H1 (cell line): ENCODE results near the gene ZNF860. TPM values are rescaled to one million over a fixed set of nuclear protein-coding genes. Genes with fewer than 3 reads are reported as not detected.

Source experiments
- CTCF ChIA-PET: fragments of 300-600 bp; sonication (Branson Sonifier 250); formaldehyde crosslinking; loops from one replicate; lab custom pipeline; 2021; ENCODE audit not compliant: partially characterized antibody; lab: Charles Lee
- POLR2A ChIA-PET: fragments of 300-600 bp; sonication (Branson Sonifier 250); formaldehyde crosslinking; loops from one replicate; lab custom pipeline; 2021; ENCODE audit warnings: inconsistent platforms; ENCODE audit not compliant: partially characterized antibody; lab: Charles Lee
- DNase-seq, 2 experiments: peaks; one replicate each; pipeline versions ENCODE4 v3.0.0 to v3.0.0-alpha.2; 2010 to 2022; ENCODE audit warnings: low spot score in 2 of 2, low read depth in 1 of 2, mixed read lengths in 1 of 2
- FAIRE-seq: peaks from 2 replicates; lab custom pipeline; 2011; peaks lifted over from hg19 to GRCh38; lab: Jason Lieb, UNC
- H2AFZ ChIP-seq: 2 replicates; pipeline ENCODE4 v1.8.1; 2012; ENCODE audit warnings: low read length, inconsistent platforms
- H2AK5ac ChIP-seq: 2 replicates; pipeline ENCODE4 v1.6.1; 2013; ENCODE audit warnings: low read depth, low read length
- H2BK120ac ChIP-seq: replicated peaks from 2 replicates; pipeline ENCODE3; 2013; ENCODE audit warnings: low read depth, low read length, inconsistent platforms
- H2BK12ac ChIP-seq: 2 replicates; pipeline ENCODE4 v1.6.1; 2013; ENCODE audit warnings: low read depth, low read length
- H2BK15ac ChIP-seq: 2 replicates; pipeline ENCODE4 v1.6.1; 2013; ENCODE audit warnings: low read length
- H2BK20ac ChIP-seq: 2 replicates; pipeline ENCODE4 v1.6.1; 2013; ENCODE audit warnings: low read length
- H2BK5ac ChIP-seq: 2 replicates; pipeline ENCODE4 v1.6.1; 2013; ENCODE audit warnings: low read depth, low read length
- H3K14ac ChIP-seq: 2 replicates; pipeline ENCODE4 v1.6.1; 2013; ENCODE audit warnings: inconsistent platforms; ENCODE audit not compliant: insufficient read length
- H3K18ac ChIP-seq: 2 replicates; pipeline ENCODE4 v1.6.1; 2013; ENCODE audit warnings: low read length; ENCODE audit errors: extremely low read depth
- H3K23ac ChIP-seq: 2 replicates; pipeline ENCODE4 v1.6.1; 2013; ENCODE audit warnings: inconsistent platforms; ENCODE audit not compliant: insufficient read length
- H3K23me2 ChIP-seq: 2 replicates; pipeline ENCODE4 v1.6.1; 2013; ENCODE audit warnings: low read depth, low read length
- H3K27ac ChIP-seq: 2 replicates; pipeline ENCODE4 v1.6.1; 2011; ENCODE audit warnings: low read depth, low read length, inconsistent platforms
- H3K27me3 ChIP-seq, 4 experiments: replicated peaks in 1 of 4; 1 replicate in 1 of 4; 2 replicates in 3 of 4; pipeline versions ENCODE4 v1.6.1 to v1.8.1; 2011 to 2013; ENCODE audit warnings: low read length in 3 of 4, mild to moderate bottlenecking in 3 of 4, inconsistent platforms in 2 of 4, mixed read lengths in 2 of 4, moderate library complexity in 1 of 4; ENCODE audit not compliant: control insufficient read depth in 3 of 4, insufficient read depth in 3 of 4; ENCODE audit errors: extremely low read depth in 1 of 4
- H3K36me3 ChIP-seq, 4 experiments: 2 replicates each; pipeline versions ENCODE4 v1.6.1 to v1.8.1; 2011 to 2013; ENCODE audit warnings: mild to moderate bottlenecking in 4 of 4, low read length in 3 of 4, moderate library complexity in 2 of 4, control low read depth in 1 of 4, inconsistent platforms in 1 of 4; ENCODE audit not compliant: insufficient read depth in 4 of 4, control insufficient read depth in 2 of 4
- H3K4ac ChIP-seq: replicated peaks from 2 replicates; pipeline ENCODE3; 2013; ENCODE audit warnings: low read length, low read depth, mixed read lengths, inconsistent platforms; ENCODE audit not compliant: insufficient read length
- H3K4me1 ChIP-seq, 4 experiments: replicated peaks in 1 of 4; 1 replicate in 1 of 4; 2 replicates in 3 of 4; pipeline versions ENCODE4 v1.6.1 to v1.8.1; 2011 to 2013; ENCODE audit warnings: low read length in 3 of 4, inconsistent platforms in 2 of 4, mixed read lengths in 1 of 4; ENCODE audit not compliant: insufficient read depth in 4 of 4, control insufficient read depth in 3 of 4
- H3K4me2 ChIP-seq, 2 experiments: 2 replicates each; pipeline versions ENCODE4 v1.6.1 to v1.8.1; 2011 to 2013; ENCODE audit warnings: low read depth in 2 of 2, low read length in 2 of 2, control low read depth in 1 of 2, inconsistent platforms in 1 of 2, mild to moderate bottlenecking in 1 of 2; ENCODE audit not compliant: insufficient read depth in 1 of 2
- H3K4me3 ChIP-seq, 4 experiments: fragments of 200-600, 300-600 bp in 1 of 4; sonication (generic), shearing (Covaris generic), sonication (Bioruptor Twin) in 1 of 4; 2 replicates each; pipeline versions ENCODE4 v1.5.1 to v1.8.1; 2011 to 2016; ENCODE audit warnings: low read length in 4 of 4, low read depth in 3 of 4, control low read depth in 2 of 4, inconsistent platforms in 2 of 4, mild to moderate bottlenecking in 2 of 4, mixed read lengths in 1 of 4, moderate library complexity in 1 of 4; ENCODE audit not compliant: insufficient read depth in 2 of 4; ENCODE audit errors: extremely low read depth in 1 of 4
- H3K56ac ChIP-seq: replicated peaks from 2 replicates; pipeline ENCODE3; 2013; ENCODE audit warnings: low read depth, mild to moderate bottlenecking, mixed read lengths, low read length, inconsistent platforms; ENCODE audit not compliant: insufficient read length
- H3K79me1 ChIP-seq: 2 replicates; pipeline ENCODE4 v1.6.1; 2013; ENCODE audit warnings: low read depth, low read length, control low read depth
- H3K79me2 ChIP-seq, 2 experiments: 2 replicates each; pipeline versions ENCODE4 v1.6.1 to v1.8.1; 2012 to 2013; ENCODE audit warnings: low read length in 2 of 2, mild to moderate bottlenecking in 2 of 2, inconsistent platforms in 1 of 2; ENCODE audit not compliant: insufficient read depth in 2 of 2, control insufficient read depth in 1 of 2
- H3K9ac ChIP-seq, 4 experiments: replicated peaks in 1 of 4; 1 replicate in 1 of 4; 2 replicates in 3 of 4; pipeline versions ENCODE4 v1.6.1 to v1.8.1; 2011 to 2013; ENCODE audit warnings: low read depth in 3 of 4, low read length in 3 of 4, control low read depth in 2 of 4, mild to moderate bottlenecking in 2 of 4, moderate library complexity in 2 of 4, inconsistent platforms in 1 of 4; ENCODE audit errors: extremely low read depth in 1 of 4
- H3K9me3 ChIP-seq, 2 experiments: 2 replicates each; pipeline versions ENCODE4 v1.6.1 to v1.8.1; 2012 to 2013; ENCODE audit warnings: mild to moderate bottlenecking in 2 of 2, moderate library complexity in 2 of 2, control low read depth in 1 of 2, inconsistent platforms in 1 of 2, low read depth in 1 of 2, low read length in 1 of 2, mixed read lengths in 1 of 2; ENCODE audit not compliant: insufficient read depth in 2 of 2
- H4K20me1 ChIP-seq, 2 experiments: replicated peaks in 1 of 2; 2 replicates each; pipeline versions ENCODE3 to v1.8.1; 2011 to 2013; ENCODE audit warnings: inconsistent platforms in 2 of 2, low read length in 2 of 2, mild to moderate bottlenecking in 1 of 2; ENCODE audit not compliant: insufficient read depth in 2 of 2, control insufficient read depth in 1 of 2
- H4K5ac ChIP-seq: 2 replicates; pipeline ENCODE4 v1.6.1; 2013; ENCODE audit warnings: low read length, low read depth, mixed read lengths, inconsistent platforms; ENCODE audit not compliant: insufficient read length
- H4K8ac ChIP-seq: 2 replicates; pipeline ENCODE4 v1.8.0; 2013; ENCODE audit warnings: mild to moderate bottlenecking, moderate library complexity, low read length, inconsistent platforms; ENCODE audit not compliant: insufficient read depth; ENCODE audit errors: extremely low read depth
- H4K91ac ChIP-seq: replicated peaks from 2 replicates; pipeline ENCODE3; 2013; ENCODE audit warnings: low read length, mixed read lengths, inconsistent platforms; ENCODE audit not compliant: insufficient read length
- BACH1 ChIP-seq: IDR thresholded peaks from 2 replicates; pipeline ENCODE4 v1.6.1; 2012; ENCODE audit warnings: low read length, improper control_type of control experiment
- BCL11A ChIP-seq, 2 experiments: IDR thresholded peaks; one replicate each; pipeline ENCODE4 v1.6.1; 2011; ENCODE audit warnings: low read depth in 2 of 2, low read length in 2 of 2, mild to moderate bottlenecking in 2 of 2
- EGR1 ChIP-seq: IDR thresholded peaks from 2 replicates; pipeline ENCODE4 v1.6.1; 2011; ENCODE audit warnings: low read depth, low read length, borderline replicate concordance
- EZH2 ChIP-seq: fragments of 200-600 bp; sonication (generic); IDR thresholded peaks from 2 replicates; pipeline ENCODE4 v1.7.1; 2012; ENCODE audit warnings: low read depth, mild to moderate bottlenecking, moderate library complexity, low read length, inconsistent platforms; ENCODE audit not compliant: severe bottlenecking
- GABPA ChIP-seq: IDR thresholded peaks from 2 replicates; pipeline ENCODE4 v1.6.1; 2011; ENCODE audit warnings: mild to moderate bottlenecking, low read length, moderate library complexity, borderline replicate concordance; ENCODE audit not compliant: insufficient read depth
- KDM4A ChIP-seq: IDR thresholded peaks from one replicate; pipeline ENCODE4 v1.7.1; 2012; ENCODE audit warnings: low read depth, mild to moderate bottlenecking, moderate library complexity, low read length, inconsistent platforms; ENCODE audit not compliant: severe bottlenecking
- KDM5A ChIP-seq: fragments of 200-600 bp; IDR thresholded peaks from 2 replicates; pipeline ENCODE4 v1.7.1; 2012; ENCODE audit warnings: mild to moderate bottlenecking, low read length, inconsistent platforms, mixed read lengths
- NANOG ChIP-seq: IDR thresholded peaks from 2 replicates; pipeline ENCODE4 v1.6.1; 2011; ENCODE audit warnings: low read length, low read depth, mild to moderate bottlenecking, inconsistent platforms; ENCODE audit not compliant: insufficient read depth, poor library complexity, severe bottlenecking
- NRF1 ChIP-seq: IDR thresholded peaks from 2 replicates; pipeline ENCODE4 v1.6.1; 2011; ENCODE audit warnings: mild to moderate bottlenecking, low read depth, low read length, improper control_type of control experiment
- TCF12 ChIP-seq: IDR thresholded peaks from 2 replicates; pipeline ENCODE4 v1.6.1; 2011; ENCODE audit warnings: low read depth, mild to moderate bottlenecking, low read length
- TEAD4 ChIP-seq: IDR thresholded peaks from 2 replicates; pipeline ENCODE4 v1.6.1; 2012; ENCODE audit warnings: low read depth, low read length, inconsistent platforms, mixed read lengths
- YY1 ChIP-seq: IDR thresholded peaks from 2 replicates; pipeline ENCODE4 v1.6.1; 2011; ENCODE audit warnings: low read depth, mild to moderate bottlenecking, low read length
- WGBS, 2 experiments: shearing (Covaris generic) in 1 of 2; methylation state at CpG; one replicate each; pipeline versions ENCODE4 v1.1.6 to v1.1.7; 2013 to 2015; ENCODE audit warnings: low lambda C conversion rate in 2 of 2, mixed read lengths in 2 of 2, inconsistent platforms in 1 of 2, low coverage in 1 of 2, missing lambda C conversion rate in 1 of 2; ENCODE audit not compliant: insufficient replicate concordance in 2 of 2, insufficient coverage in 1 of 2, insufficient read length in 1 of 2; ENCODE audit errors: extremely low coverage in 1 of 2, missing lambda C conversion rate in 1 of 2; 5-methylcytosine and 5-hydroxymethylcytosine counted together
- polyA plus RNA-seq, 7 experiments: library from polyadenylated mRNA; depleted of rRNA in 3 of 7; stranded (reverse) in 5 of 7; unstranded in 2 of 7; fragments of >200 nt in 5 of 7; fragments of 200-250 nt in 2 of 7; gene quantifications; 1 replicate in 5 of 7; 2 replicates in 1 of 7; 4 replicates in 1 of 7; pipeline versions ENCODE4 v1.2.1 to v1.2.3, GENCODE V29; 2011 to 2013; ENCODE audit warnings: missing spikeins in 2 of 7, mixed read lengths in 2 of 7
- total RNA-seq: library from RNA; stranded (reverse); fragmentation: NEBNext Ultra II Directional; extraction: Animal tissue kit (Norgen Biotek cat#: 25700); gene quantifications from 2 replicates; pipeline ENCODE4 v1.2.1, GENCODE V29; 2021

ZNF860 gene
- total and polyA plus RNA-seq, 2 of the 8 experiments (the other 6 are each of a cell fraction or from before 2014, with no cell fraction given) = 3.2 to 8.6 TPM

GRCh38 chr3:31976302-31976701, 5.2 kb upstream of the ZNF860 start:
- Histone ChIP-seq H3K36me3 (peaks cover 0 to 5% (median 0%) of the 10 kb centered on the region in 4 experiments; a peak in 2 of 8 replicates), H4K8ac (no peak overlapping the region), H4K20me1 (no peaks in the 10 kb centered on the region), H3K4me3 (no peak overlapping the region), H3K79me2 (peaks cover 40 to 89% of the 10 kb centered on the region in 2 experiments), H2BK15ac (no peak overlapping the region), H3K27me3 (no peaks in the 10 kb centered on the region), H2BK12ac (no peak overlapping the region), H3K23ac (no peak overlapping the region), H3K9me3 (no peaks in the 10 kb centered on the region), H3K79me1 (peaks cover 15% of the 10 kb centered on the region), H3K9ac (no peak overlapping the region), H3K4ac (no peak overlapping the region), H2BK5ac (no peak overlapping the region), H2BK120ac (no peak overlapping the region), H3K56ac (no peak overlapping the region), H3K27ac (no peak overlapping the region), H2AK5ac (no peak overlapping the region), H3K14ac (no peak overlapping the region), H2AFZ (no peak overlapping the region), H3K18ac (no peak overlapping the region), H3K4me2 (no peak overlapping the region), H2BK20ac (no peak overlapping the region), H3K23me2 (peaks cover 2% of the 10 kb centered on the region), H4K5ac (no peak overlapping the region), H4K91ac (no peak overlapping the region), H3K4me1 (peaks cover 3 to 18% (median 5%) of the 10 kb centered on the region in 4 experiments)
- TF ChIP-seq BCL11A (IDR thresholded peaks at IDR 0.05; ENCODE audit: low read depth in 2 of 2, low read length in 2 of 2) = no peak
- no peak for TF ChIP-seq NRF1
- no peak for TF ChIP-seq EZH2
- no peak for TF ChIP-seq BACH1
- no peak for TF ChIP-seq KDM4A
- TF ChIP-seq YY1 = no peak
- TF ChIP-seq GABPA = no peak
- TF ChIP-seq NANOG = no peak
- no peak for TF ChIP-seq TEAD4
- no peak for TF ChIP-seq KDM5A
- TF ChIP-seq EGR1 = no peak
- TF ChIP-seq TCF12 = no peak
- no peak for FAIRE-seq
- 100% methylated on average over 2 of the region's 2 CpGs; no CpG with 5 or more reads in 1 of the 2 experiments for WGBS, 2 experiments
- ChIA-PET POLR2A (interaction anchor here (0.6 to 1.2 kb wide), 4 partner anchors 8 to 1514 kb away, joined by 3 to 4 read pairs (median 4); no protein-coding TSS in a partner anchor), CTCF (interaction anchor here (1.0 to 1.7 kb wide), 4 partner anchors 12 to 75 kb away, joined by 4 to 5 read pairs (median 4); no protein-coding TSS in a partner anchor)
- no peak for DNase-seq
